HTR-8/SVneo (cell line): ENCODE results near the gene TAF3.
"Not testable (repeated sequence)": the region's sequence is repeated elsewhere in the genome, so short reads cannot be mapped to it uniquely, and the experiment has no call there.

Experiments used
- DNase-seq: peaks from one replicate; pipeline ENCODE4 v3.0.0; 2011; ENCODE audit warnings: low spot score, mixed read lengths; ENCODE audit not compliant: insufficient read length
- FAIRE-seq: peaks from 2 replicates; lab custom pipeline; 2011; peaks lifted over from hg19 to GRCh38; lab: Jason Lieb, UNC

The TAF3 gene, protein sequence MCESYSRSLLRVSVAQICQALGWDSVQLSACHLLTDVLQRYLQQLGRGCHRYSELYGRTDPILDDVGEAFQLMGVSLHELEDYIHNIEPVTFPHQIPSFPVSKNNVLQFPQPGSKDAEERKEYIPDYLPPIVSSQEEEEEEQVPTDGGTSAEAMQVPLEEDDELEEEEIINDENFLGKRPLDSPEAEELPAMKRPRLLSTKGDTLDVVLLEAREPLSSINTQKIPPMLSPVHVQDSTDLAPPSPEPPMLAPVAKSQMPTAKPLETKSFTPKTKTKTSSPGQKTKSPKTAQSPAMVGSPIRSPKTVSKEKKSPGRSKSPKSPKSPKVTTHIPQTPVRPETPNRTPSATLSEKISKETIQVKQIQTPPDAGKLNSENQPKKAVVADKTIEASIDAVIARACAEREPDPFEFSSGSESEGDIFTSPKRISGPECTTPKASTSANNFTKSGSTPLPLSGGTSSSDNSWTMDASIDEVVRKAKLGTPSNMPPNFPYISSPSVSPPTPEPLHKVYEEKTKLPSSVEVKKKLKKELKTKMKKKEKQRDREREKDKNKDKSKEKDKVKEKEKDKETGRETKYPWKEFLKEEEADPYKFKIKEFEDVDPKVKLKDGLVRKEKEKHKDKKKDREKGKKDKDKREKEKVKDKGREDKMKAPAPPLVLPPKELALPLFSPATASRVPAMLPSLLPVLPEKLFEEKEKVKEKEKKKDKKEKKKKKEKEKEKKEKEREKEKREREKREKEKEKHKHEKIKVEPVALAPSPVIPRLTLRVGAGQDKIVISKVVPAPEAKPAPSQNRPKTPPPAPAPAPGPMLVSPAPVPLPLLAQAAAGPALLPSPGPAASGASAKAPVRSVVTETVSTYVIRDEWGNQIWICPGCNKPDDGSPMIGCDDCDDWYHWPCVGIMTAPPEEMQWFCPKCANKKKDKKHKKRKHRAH

GRCh38 chr10:7818295-7819120 lies at the start of gene TAF3:
Gene TAF3, plus strand, starts transcription at chr10:7818505. Its CDS starts 205 bp downstream, at chr10:7818710.
- FAIRE-seq = peak; percentile 31

GRCh38 chr10:7773845-7774801 lies 44.2 kb upstream of the TAF3 start:
- FAIRE-seq (no peak), DNase-seq (no peak)

More at GRCh38 chr10:7818295-7819120, at the start of gene TAF3:
- peak; percentile 67 for DNase-seq

- FAIRE-seq (no peak), DNase-seq (no peak)
Measured at GRCh38 chr10:7776777-7777176, 41.5 kb upstream of the TAF3 start.

- not testable (repeated sequence) for DNase-seq, FAIRE-seq
Measured at GRCh38 chr10:7782194-7782593, 36.1 kb upstream of the TAF3 start.

- DNase-seq (no peak), FAIRE-seq (no peak)
Measured at GRCh38 chr10:7786430-7786829, 31.9 kb upstream of the TAF3 start.

- FAIRE-seq (no peak), DNase-seq (peak; percentile 7)
Measured at GRCh38 chr10:7787150-7787856, 31.0 kb upstream of the TAF3 start.

GRCh38 chr10:7787857-7788638 lies 30.3 kb upstream of the TAF3 start, which contains the start of the genes ATP5F1C and KIN:
Gene ATP5F1C, plus strand, starts transcription at chr10:7788177. Its CDS starts 31 bp downstream, at chr10:7788208.
Gene KIN, minus strand, starts transcription at chr10:7787993. Its CDS starts 60 bp downstream, at chr10:7787933.
- FAIRE-seq (peak; percentile 78), DNase-seq (peak; percentile 96)

GRCh38 chr10:7788639-7789286 lies 29.5 kb upstream of the TAF3 start:
- DNase-seq (no peak), FAIRE-seq (no peak)

DNA sequence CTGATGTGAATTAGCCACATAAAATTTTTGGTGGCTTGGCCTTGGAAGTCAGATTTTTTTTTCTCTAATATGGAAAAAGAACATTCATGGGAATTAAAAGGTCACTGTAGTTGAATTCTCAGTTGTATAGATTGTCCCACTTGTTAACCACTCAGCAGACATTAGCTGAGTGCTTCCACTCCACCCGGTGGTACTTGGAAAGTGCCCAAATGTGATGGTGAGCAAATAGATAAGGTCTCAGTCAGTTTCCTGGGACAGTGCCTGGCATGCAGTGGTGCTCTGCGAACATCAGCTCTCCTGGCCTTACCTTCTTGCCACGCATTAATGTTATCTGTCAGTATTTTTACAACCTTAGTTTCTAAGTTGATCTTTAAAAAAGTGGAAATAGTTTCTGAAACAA lies 28.9 kb upstream of the TAF3 start:
- no peak for DNase-seq
- FAIRE-seq = no peak

GRCh38 chr10:7792541-7792940 lies 25.8 kb upstream of the TAF3 start:
- no peak for FAIRE-seq
- DNase-seq = no peak

GRCh38 chr10:7794251-7795026 lies 23.9 kb upstream of the TAF3 start:
- no peak for FAIRE-seq
- DNase-seq = no peak

DNA sequence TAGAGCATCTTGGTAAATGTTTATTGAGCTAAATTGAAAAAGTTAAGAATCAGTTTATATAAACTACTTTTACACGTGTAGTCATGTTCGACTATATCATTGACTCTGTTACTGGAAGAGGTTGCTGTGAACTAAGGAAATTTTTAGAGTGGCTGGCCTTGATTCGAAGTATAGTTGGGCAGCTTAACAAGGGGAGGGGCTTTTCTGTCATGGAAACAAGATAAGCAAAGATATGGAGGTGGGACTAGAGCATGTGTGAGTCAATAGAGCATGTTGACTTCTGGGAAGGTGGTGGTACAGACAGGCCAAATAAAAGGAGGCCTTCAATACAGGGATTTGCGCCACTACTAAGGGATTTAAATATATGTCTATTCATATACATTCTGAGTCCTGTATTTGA lies 22.7 kb upstream of the TAF3 start:
- FAIRE-seq (no peak), DNase-seq (no peak)

DNA sequence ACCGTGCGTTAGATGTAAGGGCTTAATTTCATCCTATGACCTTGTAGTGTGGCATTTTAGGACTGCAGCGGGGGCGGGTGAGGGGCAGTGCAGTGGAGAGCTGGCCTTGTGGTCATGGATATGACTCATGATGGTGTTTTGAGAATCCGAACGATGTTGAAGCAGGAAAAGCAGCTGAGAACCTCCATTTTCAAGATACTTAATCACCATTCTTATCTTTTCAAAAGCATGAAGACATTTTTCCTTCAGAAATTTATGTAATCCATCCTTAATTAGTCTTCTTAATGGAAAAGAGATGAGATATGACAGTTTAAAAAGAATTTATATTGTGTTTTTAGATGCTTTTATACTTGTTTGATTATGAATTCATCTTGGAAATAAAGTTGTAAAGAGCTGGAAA lies 20.7 kb upstream of the TAF3 start:
- DNase-seq (peak; percentile 76), FAIRE-seq (peak; percentile 62)

- FAIRE-seq = no peak
Measured at GRCh38 chr10:7802606-7803005, 15.7 kb upstream of the TAF3 start.

GRCh38 chr10:7804216-7804615 lies 14.1 kb upstream of the TAF3 start:
- no peak for DNase-seq
- FAIRE-seq = no peak

More at GRCh38 chr10:7802606-7803005, 15.7 kb upstream of the TAF3 start:
- no peak for DNase-seq

DNA sequence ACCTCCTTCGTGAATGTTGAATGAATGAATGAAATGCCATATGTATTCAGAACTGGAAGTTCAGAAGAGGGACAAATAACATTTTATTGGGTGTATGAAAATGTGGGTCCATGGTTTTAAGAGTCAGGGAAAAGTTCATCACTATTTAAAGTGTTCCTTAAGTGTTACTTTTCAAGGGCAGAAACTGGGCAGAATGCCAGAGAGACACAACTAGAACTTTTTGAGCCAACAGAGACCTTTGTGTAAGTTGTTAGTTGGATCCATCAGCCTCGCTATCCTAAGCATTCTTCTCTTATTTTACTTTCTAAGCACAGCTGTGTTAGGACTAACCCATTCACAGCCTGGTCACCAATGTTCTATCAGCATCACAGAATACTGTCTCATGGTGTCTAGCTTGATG lies 13.6 kb upstream of the TAF3 start:
- DNase-seq = no peak
- no peak for FAIRE-seq
